ENCODE measurements around the gene NRP2. TPM values are rescaled to one million over a fixed set of nuclear protein-coding genes. Genes with fewer than 3 reads are reported as not detected.

Gene NRP2
- total RNA-seq, 3 donors from 2014 or later = 1.6 to 3.2 (median 1.6) TPM

DNA sequence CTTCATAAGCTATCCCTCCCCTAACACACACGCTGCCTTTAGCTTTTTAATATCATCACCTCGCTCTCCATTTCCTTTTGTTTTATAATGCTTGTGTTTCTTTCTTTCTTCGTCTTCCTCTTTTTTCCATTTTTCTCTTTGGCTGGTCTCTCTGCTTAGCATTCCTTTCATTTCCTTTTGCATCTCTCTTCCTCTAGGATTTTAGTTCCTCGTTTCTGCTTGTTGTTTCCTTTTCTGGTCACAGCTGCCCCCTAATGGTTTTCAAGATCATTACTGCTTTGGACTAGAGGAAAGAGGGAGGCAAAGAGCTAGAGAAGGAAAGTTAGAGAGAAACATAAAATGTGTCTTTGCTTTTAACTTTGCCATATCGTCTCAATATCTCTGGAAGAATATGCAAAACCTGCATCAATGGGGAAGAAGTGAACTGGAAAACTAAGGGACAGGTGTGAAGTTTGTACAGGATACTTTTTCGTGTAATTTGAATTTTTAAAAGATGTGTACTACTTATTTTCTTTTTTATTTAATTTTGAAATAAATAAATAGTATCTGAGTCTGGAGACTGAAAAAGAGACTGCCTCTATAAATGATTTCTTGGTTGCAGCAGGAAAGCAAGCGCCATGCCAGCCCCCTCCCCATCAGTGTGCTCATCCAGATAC, 6.3 kb upstream of the NRP2 start:
- Mint-ChIP-seq H3K4me1 (ENCODE audit: low read depth) (peaks cover 2% of the 10 kb centered on the region), H3K36me3 (ENCODE audit: insufficient read depth) (no peaks in the 10 kb centered on the region), H3K9me3 (no peaks in the 10 kb centered on the region), H3K27me3 (ENCODE audit: low read depth) (peaks cover 19% of the 10 kb centered on the region), H3K4me3 (no peak overlapping the region)
- ATAC-seq (no peak), DNase-seq (no peak)

DNA sequence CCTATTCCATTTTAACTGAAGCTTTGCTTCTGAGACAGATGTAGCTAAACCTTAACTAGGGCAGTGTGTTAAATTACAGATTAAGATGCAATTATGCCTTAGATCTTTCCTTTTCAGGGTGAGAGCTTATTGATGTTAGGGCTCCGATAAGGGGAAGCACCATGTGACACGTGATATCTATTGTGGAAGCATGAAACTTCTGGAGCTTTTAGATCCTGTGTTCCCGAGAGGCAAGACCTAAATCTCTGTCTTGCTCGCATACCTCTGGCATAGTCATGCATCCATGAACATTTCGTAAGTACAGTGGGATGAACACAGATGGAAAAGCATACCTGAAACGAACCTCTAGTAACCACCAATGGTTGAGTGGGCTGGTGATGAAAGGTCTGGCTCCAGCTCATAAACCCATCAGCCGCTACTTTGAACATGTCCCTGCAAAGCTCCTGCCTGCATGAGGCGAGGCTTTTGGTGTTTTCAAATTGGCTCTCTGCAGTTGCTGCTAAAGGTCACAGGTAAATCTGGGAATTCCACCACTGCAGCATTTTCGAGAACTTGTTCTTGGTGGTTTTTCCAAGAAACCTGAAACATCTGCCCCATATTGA, 3.7 kb upstream of the NRP2 start:
- Mint-ChIP-seq H3K9me3 (no peaks in the 10 kb centered on the region), H3K36me3 (ENCODE audit: insufficient read depth) (no peaks in the 10 kb centered on the region)

DNA sequence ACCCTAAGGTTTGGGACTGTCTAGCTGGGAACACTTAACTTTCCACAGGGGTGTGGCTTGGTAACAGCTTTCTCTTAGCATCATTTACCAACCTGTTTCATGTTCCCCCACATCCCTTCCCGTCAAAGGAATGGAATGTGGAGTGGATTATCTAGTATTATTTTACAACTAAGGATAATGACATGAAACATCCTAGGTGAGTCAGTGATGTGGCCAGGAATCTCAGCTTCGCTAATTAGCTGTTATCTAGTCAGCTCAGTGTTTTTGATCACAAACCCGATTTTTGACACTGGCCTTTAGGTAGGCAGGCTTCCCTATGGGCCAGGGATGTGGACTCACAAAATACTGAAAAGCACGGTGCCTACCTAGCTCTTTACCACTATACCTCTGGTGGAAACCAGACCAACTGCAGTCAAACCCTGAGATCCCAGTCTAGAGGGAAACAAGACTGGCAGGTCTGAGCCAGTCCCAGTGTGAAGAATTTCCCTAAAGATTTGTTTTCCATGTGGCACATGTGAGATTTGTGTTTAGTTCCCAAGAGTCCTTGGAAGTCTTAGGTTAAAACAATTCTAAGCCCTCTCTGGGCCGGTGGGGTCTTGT, 2.8 kb upstream of the NRP2 start:
- peaks cover 42% of the 10 kb centered on the region for H3K27me3 Mint-ChIP-seq (ENCODE audit: low read depth)
- H3K9me3 Mint-ChIP-seq = no peaks in the 10 kb centered on the region
- peaks cover 13% of the 10 kb centered on the region for H3K4me1 Mint-ChIP-seq (ENCODE audit: low read depth)
- H3K36me3 Mint-ChIP-seq (ENCODE audit: insufficient read depth) = no peaks in the 10 kb centered on the region
- no peak overlapping the region for H3K4me3 Mint-ChIP-seq
- ATAC-seq = no peak
- DNase-seq = no peak

More for the DNA sequence above, 3.7 kb upstream of the NRP2 start:
- no peak for ATAC-seq
- Mint-ChIP-seq H3K4me3 (no peak overlapping the region), H3K27me3 (ENCODE audit: low read depth) (peaks cover 33% of the 10 kb centered on the region), H3K4me1 (ENCODE audit: low read depth) (peaks cover 11% of the 10 kb centered on the region)
- DNase-seq = no peak

GRCh38 chr2:205680067-205680466, 2.2 kb upstream of the NRP2 start:
- DNase-seq = peak; percentile 24
- peak in 1 of 2 donors; percentile 48 for ATAC-seq
- H3K27me3 Mint-ChIP-seq (ENCODE audit: low read depth) = peaks cover 47% of the 10 kb centered on the region
- peaks cover 18% of the 10 kb centered on the region for H3K4me1 Mint-ChIP-seq (ENCODE audit: low read depth)
- no peak overlapping the region for H3K4me3 Mint-ChIP-seq
- H3K36me3 Mint-ChIP-seq (ENCODE audit: insufficient read depth) = no peaks in the 10 kb centered on the region
- H3K9me3 Mint-ChIP-seq = no peaks in the 10 kb centered on the region

GRCh38 chr2:205680903-205681302, 1.4 kb upstream of the NRP2 start:
- H3K4me1 Mint-ChIP-seq (ENCODE audit: low read depth) = peaks cover 21% of the 10 kb centered on the region
- H3K9me3 Mint-ChIP-seq = no peaks in the 10 kb centered on the region
- DNase-seq (no peak), ATAC-seq (no peak)
- no peaks in the 10 kb centered on the region for H3K36me3 Mint-ChIP-seq (ENCODE audit: insufficient read depth)
- peaks cover 53% of the 10 kb centered on the region for H3K27me3 Mint-ChIP-seq (ENCODE audit: low read depth)
- no peak overlapping the region for H3K4me3 Mint-ChIP-seq

- DNase-seq = no peak
- ATAC-seq = peak; percentile 19 to 20
Measured at GRCh38 chr2:205681401-205682238, 681 bp upstream of the NRP2 start.

DNA sequence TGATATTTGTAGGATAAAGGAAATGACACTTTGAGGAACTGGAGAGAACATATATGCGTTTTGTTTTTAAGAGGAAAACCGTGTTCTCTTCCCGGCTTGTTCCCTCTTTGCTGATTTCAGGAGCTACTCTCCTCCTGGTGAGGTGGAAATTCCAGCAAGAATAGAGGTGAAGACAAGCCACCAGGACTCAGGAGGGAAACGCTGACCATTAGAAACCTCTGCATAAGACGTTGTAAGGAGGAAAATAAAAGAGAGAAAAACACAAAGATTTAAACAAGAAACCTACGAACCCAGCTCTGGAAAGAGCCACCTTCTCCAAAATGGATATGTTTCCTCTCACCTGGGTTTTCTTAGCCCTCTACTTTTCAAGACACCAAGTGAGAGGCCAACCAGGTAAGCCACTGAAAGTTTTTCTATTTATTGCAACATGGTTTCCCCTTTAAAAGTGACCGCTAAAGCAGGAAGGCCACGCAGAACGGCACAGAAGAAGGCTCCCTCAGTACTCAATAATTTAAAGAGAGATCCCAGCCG, 735 bp downstream of the NRP2 start:
- H3K4me3 Mint-ChIP-seq = peak overlapping the region; percentile 70
- no peaks in the 10 kb centered on the region for H3K36me3 Mint-ChIP-seq (ENCODE audit: insufficient read depth)
- H3K4me1 Mint-ChIP-seq (ENCODE audit: low read depth) = peaks cover 28% of the 10 kb centered on the region
- H3K9me3 Mint-ChIP-seq = no peaks in the 10 kb centered on the region
- peaks cover 73% of the 10 kb centered on the region for H3K27me3 Mint-ChIP-seq (ENCODE audit: low read depth)
- DNase-seq (no peak), ATAC-seq (no peak)

More at GRCh38 chr2:205681401-205682238, 681 bp upstream of the NRP2 start:
- Mint-ChIP-seq H3K36me3 (ENCODE audit: insufficient read depth) (no peaks in the 10 kb centered on the region), H3K4me1 (ENCODE audit: low read depth) (peaks cover 26% of the 10 kb centered on the region), H3K9me3 (no peaks in the 10 kb centered on the region), H3K27me3 (ENCODE audit: low read depth) (peaks cover 60% of the 10 kb centered on the region), H3K4me3 (peak overlapping the region; percentile 76)

DNA sequence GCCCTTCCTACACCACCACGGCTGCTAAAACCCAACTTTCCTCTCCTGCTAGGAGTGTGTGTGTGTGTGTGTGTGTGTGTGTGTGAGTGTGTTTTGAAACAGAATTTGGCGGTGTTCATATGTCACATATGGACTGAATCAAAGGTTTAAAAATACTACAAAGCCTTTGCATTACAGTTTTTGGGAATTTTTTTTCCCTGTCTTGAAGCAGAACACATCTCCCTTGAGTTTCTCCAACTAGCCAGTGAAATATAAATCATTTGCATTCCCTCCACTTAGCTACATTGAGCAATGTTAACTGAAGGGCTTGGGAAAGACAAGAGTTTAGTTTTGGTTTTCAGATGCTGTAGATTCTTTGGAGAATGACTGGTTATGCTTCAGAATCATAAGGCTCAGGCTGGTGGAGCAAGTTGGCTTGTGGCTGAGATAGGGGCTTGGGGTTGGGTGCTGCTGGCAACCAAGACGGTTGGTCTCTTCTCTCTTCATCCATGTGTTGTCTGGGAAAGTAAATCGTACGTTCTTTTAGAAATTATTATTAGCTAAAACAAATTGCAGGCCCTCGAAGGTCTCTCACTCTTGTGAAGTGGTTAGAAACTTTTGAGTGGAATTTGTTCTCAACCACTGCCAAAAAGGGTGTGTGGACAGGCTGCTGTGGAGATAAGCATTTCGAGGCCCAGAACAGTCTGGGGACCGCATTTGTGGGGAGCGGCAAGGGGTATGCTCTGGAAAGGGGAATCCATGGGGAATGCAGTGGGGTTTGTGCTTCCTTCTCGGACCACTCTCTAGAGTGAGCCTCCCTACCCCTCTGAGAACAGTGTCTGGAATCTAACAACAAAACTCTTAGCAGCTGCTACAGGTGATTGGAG, 1.4 kb downstream of the NRP2 start:
- Mint-ChIP-seq H3K4me3 (peak overlapping the region; percentile 70), H3K9me3 (no peaks in the 10 kb centered on the region), H3K27me3 (ENCODE audit: low read depth) (peaks cover 75% of the 10 kb centered on the region), H3K36me3 (ENCODE audit: insufficient read depth) (no peaks in the 10 kb centered on the region), H3K4me1 (ENCODE audit: low read depth) (peaks cover 28% of the 10 kb centered on the region)
- no peak for DNase-seq
- no peak for ATAC-seq

DNA sequence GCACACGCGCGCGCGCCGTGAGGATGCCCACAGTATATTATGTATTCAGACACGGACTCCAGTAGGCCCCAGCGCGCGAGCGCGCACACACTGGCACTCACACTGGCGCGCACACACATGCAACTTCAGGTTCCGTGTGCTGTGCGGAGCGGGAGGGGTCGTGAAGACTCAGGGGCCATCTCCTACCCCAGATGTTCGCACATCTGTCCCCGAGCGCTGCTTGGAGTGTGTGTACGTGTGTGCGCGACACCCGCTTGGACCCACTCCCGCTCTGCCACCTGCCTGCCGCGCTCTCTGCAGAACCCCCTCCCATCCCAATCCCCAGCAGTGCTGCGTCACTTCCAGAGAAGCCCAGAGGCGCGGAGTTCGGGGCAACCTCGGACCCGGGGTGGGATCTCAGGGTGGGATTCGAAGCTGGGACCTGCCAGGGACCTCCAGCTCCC, 2.6 kb downstream of the NRP2 start:
- no peaks in the 10 kb centered on the region for H3K9me3 Mint-ChIP-seq
- peaks cover 74% of the 10 kb centered on the region for H3K27me3 Mint-ChIP-seq (ENCODE audit: low read depth)
- peaks cover 28% of the 10 kb centered on the region for H3K4me1 Mint-ChIP-seq (ENCODE audit: low read depth)
- no peak for ATAC-seq
- H3K36me3 Mint-ChIP-seq (ENCODE audit: insufficient read depth) = no peaks in the 10 kb centered on the region
- no peak for DNase-seq
- peak overlapping the region; percentile 43 for H3K4me3 Mint-ChIP-seq

DNA sequence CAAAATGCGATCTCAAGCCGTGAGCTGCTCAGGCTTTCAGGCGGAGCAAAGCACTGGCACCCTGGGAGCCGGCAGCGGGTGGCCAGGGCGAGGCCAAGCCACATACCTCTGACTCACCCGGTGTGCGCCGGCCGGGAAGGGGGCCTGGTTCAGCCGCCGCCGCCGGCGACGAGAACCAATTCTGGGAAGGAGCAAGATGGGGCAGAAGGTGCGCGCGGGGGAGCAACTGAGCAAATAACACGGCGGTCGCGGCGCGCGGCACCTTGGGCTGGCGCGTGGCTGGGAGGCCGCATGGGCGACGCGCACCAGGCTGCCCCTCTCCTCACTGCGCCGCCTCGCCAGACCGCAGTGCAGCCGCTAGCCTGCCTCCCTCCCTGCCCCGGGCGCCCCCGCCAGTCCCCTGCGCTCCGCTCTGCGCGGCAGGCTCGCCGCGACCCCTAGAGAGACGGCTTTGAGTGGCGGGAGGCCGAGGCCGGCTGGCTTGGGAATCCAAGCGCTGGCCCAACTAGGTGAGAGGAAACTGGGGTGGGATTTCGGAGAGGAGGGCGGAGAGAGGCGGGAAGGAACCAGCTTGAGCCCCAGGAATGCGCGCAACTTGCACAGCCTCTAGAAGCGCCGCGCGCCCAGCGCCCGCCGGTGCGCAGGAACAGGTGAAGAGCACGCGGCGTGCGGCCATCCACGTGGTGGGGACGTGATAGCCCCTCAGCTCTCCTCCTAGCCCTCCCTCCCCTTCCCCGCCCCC, 3.2 kb downstream of the NRP2 start:
- H3K4me1 Mint-ChIP-seq (ENCODE audit: low read depth) = peaks cover 27% of the 10 kb centered on the region
- no peaks in the 10 kb centered on the region for H3K9me3 Mint-ChIP-seq
- no peak for DNase-seq
- H3K4me3 Mint-ChIP-seq = peak overlapping the region; percentile 58
- peak; percentile 11 for ATAC-seq
- no peaks in the 10 kb centered on the region for H3K36me3 Mint-ChIP-seq (ENCODE audit: insufficient read depth)
- peaks cover 70% of the 10 kb centered on the region for H3K27me3 Mint-ChIP-seq (ENCODE audit: low read depth)

GRCh38 chr2:205686056-205686782, 3.9 kb downstream of the NRP2 start:
- H3K36me3 Mint-ChIP-seq (ENCODE audit: insufficient read depth) = no peaks in the 10 kb centered on the region
- no peak for ATAC-seq
- DNase-seq = no peak
- H3K4me1 Mint-ChIP-seq (ENCODE audit: low read depth) = peaks cover 27% of the 10 kb centered on the region
- H3K9me3 Mint-ChIP-seq = no peaks in the 10 kb centered on the region
- peaks cover 63% of the 10 kb centered on the region for H3K27me3 Mint-ChIP-seq (ENCODE audit: low read depth)
- H3K4me3 Mint-ChIP-seq = peak overlapping the region; percentile 58

GRCh38 chr2:205686783-205687640, 4.7 kb downstream of the NRP2 start:
- Mint-ChIP-seq H3K9me3 (no peaks in the 10 kb centered on the region), H3K4me3 (peak overlapping the region; percentile 54), H3K4me1 (ENCODE audit: low read depth) (peaks cover 23% of the 10 kb centered on the region), H3K27me3 (ENCODE audit: low read depth) (peaks cover 57% of the 10 kb centered on the region), H3K36me3 (ENCODE audit: insufficient read depth) (no peaks in the 10 kb centered on the region)
- ATAC-seq (no peak), DNase-seq (no peak)
